OCI-LY1 (cell line): ENCODE results near the gene D2HGDH.

Experiments used
- H2AFZ ChIP-seq: fragments of 200-600 bp; sonication (generic), shearing (Covaris generic); 2 replicates; pipeline ENCODE4 v1.6.0; 2014; ENCODE audit warnings: antibody characterized with exemption, mild to moderate bottlenecking, low read length
- H3F3A ChIP-seq: fragments of 200-600 bp; sonication (generic), shearing (Covaris generic); 2 replicates; pipeline ENCODE4 v1.6.0; 2014; ENCODE audit warnings: mild to moderate bottlenecking, antibody characterized with exemption, low read length, moderate library complexity; ENCODE audit not compliant: insufficient read depth
- H3K27ac ChIP-seq: fragments of 200-600 bp; sonication (generic); 2 replicates; pipeline ENCODE4 v1.5.1; 2014; ENCODE audit warnings: low read length, mixed run types, mild to moderate bottlenecking, low read depth; ENCODE audit not compliant: poor library complexity, severe bottlenecking
- H3K27me3 ChIP-seq: fragments of 200-600 bp; sonication (generic); 2 replicates; pipeline ENCODE4 v1.6.0; 2014; ENCODE audit warnings: antibody characterized with exemption, mild to moderate bottlenecking, low read length, moderate library complexity; ENCODE audit not compliant: insufficient read depth
- H3K36me3 ChIP-seq: fragments of 200-600 bp; sonication (generic); 2 replicates; pipeline ENCODE4 v1.6.1; 2014; ENCODE audit warnings: mild to moderate bottlenecking, antibody characterized with exemption, low read length, moderate library complexity, mixed read lengths; ENCODE audit not compliant: insufficient read depth
- H3K4me1 ChIP-seq: fragments of 200-600 bp; sonication (generic); 2 replicates; pipeline ENCODE4 v1.5.1; 2014; ENCODE audit warnings: mild to moderate bottlenecking, low read length, moderate library complexity; ENCODE audit not compliant: insufficient read depth, severe bottlenecking
- H3K4me2 ChIP-seq: fragments of 200-600 bp; sonication (generic), shearing (Covaris generic); 2 replicates; pipeline ENCODE4 v1.6.1; 2014; ENCODE audit warnings: low read length
- H3K4me3 ChIP-seq: fragments of 200-600 bp; sonication (generic); 2 replicates; pipeline ENCODE4 v1.5.1; 2014; ENCODE audit warnings: low read length, low read depth, mild to moderate bottlenecking, mixed read lengths; ENCODE audit not compliant: poor library complexity, severe bottlenecking
- H3K79me2 ChIP-seq: fragments of 200-600 bp; shearing (Covaris generic); 2 replicates; pipeline ENCODE4 v1.6.1; 2016; ENCODE audit warnings: mixed run types, low read length, mixed read lengths; ENCODE audit not compliant: insufficient read depth
- H3K9ac ChIP-seq: fragments of 200-600 bp; sonication (generic), shearing (Covaris generic); 2 replicates; pipeline ENCODE4 v1.6.1; 2014; ENCODE audit warnings: mild to moderate bottlenecking, low read length, mixed read lengths
- H3K9me2 ChIP-seq: fragments of 200-600 bp; sonication (generic), shearing (Covaris generic); 2 replicates; pipeline ENCODE4 v1.6.1; 2014; ENCODE audit warnings: low read depth, mild to moderate bottlenecking, low read length, mixed read lengths
- H3K9me3 ChIP-seq: fragments of 200-600 bp; shearing (Covaris generic); 2 replicates; pipeline ENCODE4 v1.6.1; 2014; ENCODE audit warnings: low read length, mixed read lengths
- H4K20me1 ChIP-seq: fragments of 200-600 bp; sonication (generic), shearing (Covaris generic); 2 replicates; pipeline ENCODE4 v1.6.0; 2016; ENCODE audit warnings: mild to moderate bottlenecking, low read length; ENCODE audit not compliant: insufficient read depth
- CTCF ChIP-seq: fragments of 200-600 bp; sonication (generic), shearing (Covaris generic); IDR thresholded peaks from 2 replicates; pipeline ENCODE4 v1.5.1; 2017; ENCODE audit warnings: mild to moderate bottlenecking, antibody characterized with exemption, low read length, moderate library complexity, mixed read lengths
- EZH2 ChIP-seq: fragments of 200-600 bp; sonication (generic), shearing (Covaris generic); IDR thresholded peaks from 2 replicates; pipeline ENCODE4 v1.8.0; 2017; ENCODE audit warnings: borderline replicate concordance, mixed run types, mild to moderate bottlenecking, antibody characterized with exemption, low read length, moderate library complexity, mixed read lengths

D2HGDH gene

DNA sequence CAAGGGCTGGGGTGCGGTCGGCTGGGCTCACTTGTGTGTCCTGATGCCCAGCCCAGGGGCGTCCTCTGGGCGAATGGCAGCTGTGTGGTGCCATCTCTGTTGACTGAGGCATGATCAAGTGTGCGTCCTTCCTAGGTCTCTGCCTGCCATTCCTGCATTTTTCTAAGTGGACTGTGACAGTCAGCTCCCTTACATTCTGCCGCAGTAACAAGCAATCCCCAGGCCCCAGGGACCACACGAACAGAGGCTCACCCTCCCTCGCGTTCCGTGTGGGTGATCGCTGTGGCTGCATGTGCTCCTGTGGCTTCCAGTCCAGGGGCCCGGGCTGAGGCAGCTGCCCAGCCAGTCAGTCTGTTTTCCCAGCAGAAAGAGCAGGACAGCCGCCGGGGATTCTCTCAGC, 17.8 kb downstream of the D2HGDH start:
- H3K79me2 ChIP-seq, result no peaks in the 10 kb centered on the region
- H4K20me1 ChIP-seq, result no peaks in the 10 kb centered on the region
- H3K9ac ChIP-seq, result no peak overlapping the region
- H2AFZ ChIP-seq, result no peak overlapping the region
- no peaks in the 10 kb centered on the region for H3F3A ChIP-seq
- no peak overlapping the region for H3K4me3 ChIP-seq
- H3K9me2 ChIP-seq, result no peaks in the 10 kb centered on the region
- TF ChIP-seq EZH2 (no peak), CTCF (no peak)
- no peaks in the 10 kb centered on the region for H3K27me3 ChIP-seq
- no peak overlapping the region for H3K27ac ChIP-seq
- H3K4me1 ChIP-seq, result no peaks in the 10 kb centered on the region
- no peak overlapping the region for H3K4me2 ChIP-seq
- H3K9me3 ChIP-seq, result no peaks in the 10 kb centered on the region
- H3K36me3 ChIP-seq, result peaks cover 55% of the 10 kb centered on the region

- H3K79me2 ChIP-seq, result no peaks in the 10 kb centered on the region
- H3K4me2 ChIP-seq, result no peak overlapping the region
- no peaks in the 10 kb centered on the region for H3K9me2 ChIP-seq
- H3K27me3 ChIP-seq, result no peaks in the 10 kb centered on the region
- H3F3A ChIP-seq, result no peaks in the 10 kb centered on the region
- no peak overlapping the region for H3K27ac ChIP-seq
- H3K36me3 ChIP-seq, result peaks cover 54% of the 10 kb centered on the region
- no peak overlapping the region for H3K4me3 ChIP-seq
- no peaks in the 10 kb centered on the region for H3K9me3 ChIP-seq
- H2AFZ ChIP-seq, result no peak overlapping the region
- H4K20me1 ChIP-seq, result no peaks in the 10 kb centered on the region
- H3K9ac ChIP-seq, result no peak overlapping the region
- TF ChIP-seq CTCF (no peak), EZH2 (no peak)
- H3K4me1 ChIP-seq, result no peaks in the 10 kb centered on the region
These were observed 18.4 kb downstream of the D2HGDH start for GRCh38 chr2:241752689-241753276.

DNA sequence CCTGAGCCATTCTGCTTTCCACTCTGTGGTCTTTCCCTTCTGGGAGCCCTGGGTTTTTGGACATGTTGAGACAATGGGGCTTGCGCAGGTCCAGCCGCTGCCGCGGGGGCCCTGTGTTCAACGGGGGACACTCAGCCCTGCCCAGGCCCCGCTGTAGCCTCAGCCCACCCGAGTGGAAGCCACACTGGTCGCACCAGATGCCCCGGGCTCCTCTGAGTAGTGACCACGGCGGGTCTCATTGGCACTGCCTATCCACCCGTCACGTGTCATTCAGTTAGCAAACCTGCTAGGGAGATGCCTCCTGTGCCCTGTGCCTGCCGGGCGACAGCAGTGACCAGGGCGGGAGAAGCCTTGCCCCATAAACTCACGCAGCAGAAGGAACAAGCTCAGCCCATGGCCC, 19.1 kb downstream of the D2HGDH start:
- Histone ChIP-seq H3K9ac (no peak overlapping the region), H3K27ac (no peak overlapping the region)

More for the DNA sequence above, 19.1 kb downstream of the D2HGDH start:
- no peaks in the 10 kb centered on the region for H3K9me2 ChIP-seq
- no peaks in the 10 kb centered on the region for H3K27me3 ChIP-seq
- no peaks in the 10 kb centered on the region for H3K9me3 ChIP-seq
- H3K4me1 ChIP-seq, result no peaks in the 10 kb centered on the region
- no peaks in the 10 kb centered on the region for H3K79me2 ChIP-seq
- H3K4me3 ChIP-seq, result no peak overlapping the region
- H3F3A ChIP-seq, result no peaks in the 10 kb centered on the region
- TF ChIP-seq EZH2 (no peak), CTCF (no peak)
- no peak overlapping the region for H2AFZ ChIP-seq
- peaks cover 54% of the 10 kb centered on the region for H3K36me3 ChIP-seq
- H4K20me1 ChIP-seq, result no peaks in the 10 kb centered on the region
- H3K4me2 ChIP-seq, result no peak overlapping the region
